Thyroid gland (tissue), 4 donors: ENCODE results near the gene CDC42EP5. TPM values are rescaled to one million over a fixed set of nuclear protein-coding genes. Genes with fewer than 3 reads are reported as not detected.

Source experiments
- DNase-seq, 2 donors: peaks; one replicate each; pipeline ENCODE4 v3.0.0-alpha.2; 2019
- H3K27ac ChIP-seq, 3 donors: fragments of 200-600 bp; sonication (generic); 1 replicate in 2 of 3; 2 replicates in 1 of 3; pipeline ENCODE4 v1.5.1; 2016 to 2019; ENCODE audit warnings: mild to moderate bottlenecking in 1 of 3, moderate library complexity in 1 of 3
- H3K27me3 ChIP-seq: fragments of 200-600 bp; sonication (generic); one replicate; pipeline ENCODE4 v1.5.1; 2019
- H3K36me3 ChIP-seq, 2 donors: fragments of 200-600 bp; sonication (generic); one replicate each; pipeline ENCODE4 v1.5.1; 2016 to 2019
- H3K4me1 ChIP-seq, 2 donors: fragments of 200-600 bp; sonication (generic); one replicate each; pipeline ENCODE4 v1.5.1; 2017 to 2019
- H3K4me3 ChIP-seq, 3 donors: fragments of 200-600 bp; sonication (generic); replicated peaks in 1 of 3; 1 replicate in 2 of 3; 2 replicates in 1 of 3; pipeline ENCODE4 v1.5.1; 2016; ENCODE audit warnings: mild to moderate bottlenecking in 1 of 3
- H3K9me3 ChIP-seq: fragments of 200-600 bp; sonication (generic); one replicate; pipeline ENCODE4 v1.5.1; 2017
- POLR2A ChIP-seq, 2 donors: fragments of 450-650 bp; IDR thresholded peaks; one replicate each; pipeline ENCODE4 v1.6.1; 2017; ENCODE audit warnings: antibody characterized with exemption in 2 of 2, mild to moderate bottlenecking in 2 of 2, moderate library complexity in 1 of 2
- WGBS, 2 donors: methylation state at CpG; one replicate each; pipeline ENCODE4 v1.1.5; 2017; 5-methylcytosine and 5-hydroxymethylcytosine counted together
- intact Hi-C: fragments of 100-400 bp; cut with DNase I; formaldehyde crosslinking; loops from one replicate; pipeline ENCODE4 v1.15.1; 2023
- total RNA-seq, 4 donors: library from RNA; depleted of rRNA; stranded (reverse); fragments of >200 nt; gene quantifications; one replicate each; pipeline ENCODE4 v1.2.3, GENCODE V29; 2016
- TF ChIP-seq, protein P1 (sequence below), 6 experiments: fragments of 200-600 bp in 3 of 6; fragments of 450-650 bp in 3 of 6; sonication (generic) in 3 of 6; IDR thresholded peaks; one replicate each; pipeline ENCODE4 v1.5.1; 2016 to 2019; ENCODE audit warnings: antibody characterized with exemption in 6 of 6, mild to moderate bottlenecking in 2 of 6, inconsistent platforms in 1 of 6, moderate library complexity in 1 of 6

Gene CDC42EP5
- total RNA-seq, 4 donors from 2014 or later, result 1.8 to 18.7 (median 12.1) TPM

DNA sequence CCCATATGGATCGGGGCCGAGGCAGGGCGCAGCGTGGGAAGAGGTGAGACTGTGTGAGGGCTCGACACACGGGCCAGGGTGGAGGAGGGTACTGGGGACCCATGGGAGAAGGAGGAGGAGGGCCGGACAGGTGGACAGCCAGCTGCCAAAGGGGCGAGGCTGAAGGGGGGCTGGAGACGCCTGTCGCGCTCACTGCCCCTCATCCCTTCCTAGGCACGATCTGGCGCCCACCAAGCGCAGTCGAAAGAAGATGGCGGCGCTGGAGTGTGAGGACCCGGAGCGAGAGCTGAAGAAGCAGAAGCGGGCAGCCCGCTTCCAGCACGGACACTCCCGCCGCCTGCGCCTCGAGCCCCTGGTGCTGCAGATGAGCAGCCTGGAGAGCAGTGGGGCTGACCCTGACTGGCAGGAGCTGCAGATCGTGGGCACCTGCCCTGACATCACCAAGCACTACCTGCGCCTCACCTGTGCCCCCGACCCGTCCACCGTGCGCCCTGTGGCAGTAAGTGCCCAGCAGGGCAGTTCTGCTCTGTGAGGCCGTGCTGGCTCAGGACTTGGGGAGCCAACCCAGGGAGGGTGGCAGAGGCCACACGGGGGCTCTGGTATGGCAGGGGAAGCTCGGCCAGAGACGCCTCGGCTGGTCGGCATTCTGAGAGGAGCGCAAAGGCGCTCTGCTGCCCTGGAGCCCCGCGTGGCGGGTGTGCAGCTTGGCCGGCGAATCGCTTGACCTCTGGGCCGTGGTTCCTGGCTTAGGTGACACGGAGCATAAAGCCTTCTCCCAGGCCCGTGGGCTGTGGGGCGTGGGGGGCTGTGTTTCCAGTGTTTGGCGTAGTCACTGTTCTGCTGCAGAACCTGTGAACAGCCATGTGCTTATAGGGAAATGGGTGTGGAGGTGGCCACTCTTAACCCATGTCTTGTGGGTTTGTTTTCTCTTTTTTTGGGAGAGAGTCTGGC is 16.4 kb downstream of the CDC42EP5 start:
- 94 to 95% methylated on average over 41 to 51 of the region's 51 CpGs for WGBS, 2 donors
- intact Hi-C loops, result no loop called here
- TF ChIP-seq POLR2A (IDR thresholded peaks at IDR 0.05), result no peak
- TF ChIP-seq, protein P1, sequence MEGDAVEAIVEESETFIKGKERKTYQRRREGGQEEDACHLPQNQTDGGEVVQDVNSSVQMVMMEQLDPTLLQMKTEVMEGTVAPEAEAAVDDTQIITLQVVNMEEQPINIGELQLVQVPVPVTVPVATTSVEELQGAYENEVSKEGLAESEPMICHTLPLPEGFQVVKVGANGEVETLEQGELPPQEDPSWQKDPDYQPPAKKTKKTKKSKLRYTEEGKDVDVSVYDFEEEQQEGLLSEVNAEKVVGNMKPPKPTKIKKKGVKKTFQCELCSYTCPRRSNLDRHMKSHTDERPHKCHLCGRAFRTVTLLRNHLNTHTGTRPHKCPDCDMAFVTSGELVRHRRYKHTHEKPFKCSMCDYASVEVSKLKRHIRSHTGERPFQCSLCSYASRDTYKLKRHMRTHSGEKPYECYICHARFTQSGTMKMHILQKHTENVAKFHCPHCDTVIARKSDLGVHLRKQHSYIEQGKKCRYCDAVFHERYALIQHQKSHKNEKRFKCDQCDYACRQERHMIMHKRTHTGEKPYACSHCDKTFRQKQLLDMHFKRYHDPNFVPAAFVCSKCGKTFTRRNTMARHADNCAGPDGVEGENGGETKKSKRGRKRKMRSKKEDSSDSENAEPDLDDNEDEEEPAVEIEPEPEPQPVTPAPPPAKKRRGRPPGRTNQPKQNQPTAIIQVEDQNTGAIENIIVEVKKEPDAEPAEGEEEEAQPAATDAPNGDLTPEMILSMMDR (IDR thresholded peaks at IDR 0.05), result no peak
- no peaks in the 10 kb centered on the region for H3K27me3 ChIP-seq
- H3K9me3 ChIP-seq, result no peaks in the 10 kb centered on the region
- no peak for DNase-seq
- peaks cover 96 to 99% of the 10 kb centered on the region in 2 donors for H3K36me3 ChIP-seq
- H3K4me3 ChIP-seq, result no peak overlapping the region
- H3K27ac ChIP-seq, result no peak overlapping the region
- H3K4me1 ChIP-seq, result peaks cover 7 to 10% of the 10 kb centered on the region in 2 donors

DNA sequence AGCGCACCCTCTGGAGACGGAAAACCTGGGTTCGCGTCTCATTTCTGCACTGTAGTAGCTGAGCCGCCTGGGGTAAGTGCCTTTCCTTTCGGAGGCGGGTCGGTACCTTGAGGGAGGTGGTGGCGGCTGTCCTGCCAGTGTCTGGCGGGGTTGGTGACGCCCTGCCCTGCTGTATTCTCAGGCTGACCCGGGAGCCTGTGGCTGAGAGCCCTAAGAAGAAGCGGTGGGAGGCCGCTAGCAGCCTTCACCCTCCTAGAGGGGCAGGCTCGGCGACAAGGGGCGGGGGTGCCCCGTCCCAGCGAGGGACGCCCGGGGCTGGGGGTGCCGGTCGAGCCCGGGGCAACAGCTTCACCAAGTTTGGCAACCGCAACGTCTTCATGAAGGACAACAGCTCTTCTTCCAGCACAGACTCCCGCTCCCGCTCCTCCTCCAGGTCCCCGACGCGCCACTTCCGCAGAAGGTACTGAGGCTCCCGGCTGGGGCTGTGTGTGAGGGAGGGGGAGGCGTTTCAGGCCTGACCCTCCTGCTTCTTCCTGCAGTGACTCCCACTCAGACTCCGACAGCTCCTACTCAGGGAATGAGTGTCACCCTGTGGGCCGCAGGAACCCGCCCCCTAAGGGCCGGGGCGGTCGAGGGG is 17.2 kb downstream of the CDC42EP5 start:
- Histone ChIP-seq H3K36me3 (peaks cover 92 to 95% of the 10 kb centered on the region in 2 donors), H3K4me3 (no peak overlapping the region), H3K4me1 (peaks cover 6 to 11% of the 10 kb centered on the region in 2 donors), H3K9me3 (no peaks in the 10 kb centered on the region), H3K27ac (no peak overlapping the region), H3K27me3 (no peaks in the 10 kb centered on the region)
- WGBS, 2 donors, result 94 to 96% methylated on average over 20 to 36 of the region's 40 CpGs
- no peak for DNase-seq
- TF ChIP-seq, protein P1 (IDR thresholded peaks at IDR 0.05), result no peak
- no peak for TF ChIP-seq POLR2A (IDR thresholded peaks at IDR 0.05)
- intact Hi-C loops, result no loop called here

DNA sequence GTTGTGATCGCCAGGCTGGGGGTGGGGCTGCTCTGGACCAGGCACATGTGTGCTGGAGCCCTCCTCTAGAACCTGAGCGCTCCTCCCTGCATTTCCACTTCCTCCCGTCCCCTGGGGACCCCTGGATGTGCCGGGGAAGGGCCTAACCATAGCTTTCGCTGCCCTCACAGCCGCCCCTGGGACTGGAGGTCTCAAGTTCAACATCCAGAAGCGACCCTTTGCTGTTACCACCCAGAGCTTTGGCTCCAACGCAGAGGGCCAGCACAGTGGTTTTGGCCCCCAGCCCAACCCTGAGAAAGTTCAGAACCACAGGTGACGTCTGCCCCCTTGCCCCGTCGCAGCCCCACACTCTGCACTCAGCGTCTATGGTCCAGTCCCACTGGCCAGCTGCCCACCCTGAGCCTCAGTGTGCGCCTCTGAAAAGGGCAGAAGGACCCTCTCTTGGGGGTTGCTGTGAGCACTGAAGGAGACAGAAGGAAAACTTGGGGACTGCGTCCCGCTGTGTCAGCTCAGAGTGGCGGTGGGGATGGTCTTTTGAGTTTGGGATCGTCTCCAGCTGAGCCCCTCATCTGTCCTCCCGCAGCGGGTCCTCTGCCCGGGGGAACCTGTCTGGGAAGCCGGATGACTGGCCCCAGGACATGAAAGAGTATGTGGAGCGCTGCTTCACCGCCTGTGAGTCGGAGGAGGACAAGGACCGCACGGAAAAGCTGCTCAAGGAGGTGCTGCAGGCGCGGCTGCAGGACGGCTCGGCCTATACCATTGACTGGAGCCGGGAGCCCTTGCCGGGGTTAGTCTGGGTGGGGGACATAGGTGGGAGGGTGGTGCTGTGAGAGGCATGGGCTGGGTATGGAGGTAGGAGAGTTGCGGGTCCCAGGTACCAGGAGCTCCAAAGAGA is 18.1 kb downstream of the CDC42EP5 start:
- peaks cover 83 to 87% of the 10 kb centered on the region in 2 donors for H3K36me3 ChIP-seq
- peaks cover 12 to 17% of the 10 kb centered on the region in 2 donors for H3K4me1 ChIP-seq
- 91 to 94% methylated on average over 24 to 32 of the region's 33 CpGs for WGBS, 2 donors

DNA sequence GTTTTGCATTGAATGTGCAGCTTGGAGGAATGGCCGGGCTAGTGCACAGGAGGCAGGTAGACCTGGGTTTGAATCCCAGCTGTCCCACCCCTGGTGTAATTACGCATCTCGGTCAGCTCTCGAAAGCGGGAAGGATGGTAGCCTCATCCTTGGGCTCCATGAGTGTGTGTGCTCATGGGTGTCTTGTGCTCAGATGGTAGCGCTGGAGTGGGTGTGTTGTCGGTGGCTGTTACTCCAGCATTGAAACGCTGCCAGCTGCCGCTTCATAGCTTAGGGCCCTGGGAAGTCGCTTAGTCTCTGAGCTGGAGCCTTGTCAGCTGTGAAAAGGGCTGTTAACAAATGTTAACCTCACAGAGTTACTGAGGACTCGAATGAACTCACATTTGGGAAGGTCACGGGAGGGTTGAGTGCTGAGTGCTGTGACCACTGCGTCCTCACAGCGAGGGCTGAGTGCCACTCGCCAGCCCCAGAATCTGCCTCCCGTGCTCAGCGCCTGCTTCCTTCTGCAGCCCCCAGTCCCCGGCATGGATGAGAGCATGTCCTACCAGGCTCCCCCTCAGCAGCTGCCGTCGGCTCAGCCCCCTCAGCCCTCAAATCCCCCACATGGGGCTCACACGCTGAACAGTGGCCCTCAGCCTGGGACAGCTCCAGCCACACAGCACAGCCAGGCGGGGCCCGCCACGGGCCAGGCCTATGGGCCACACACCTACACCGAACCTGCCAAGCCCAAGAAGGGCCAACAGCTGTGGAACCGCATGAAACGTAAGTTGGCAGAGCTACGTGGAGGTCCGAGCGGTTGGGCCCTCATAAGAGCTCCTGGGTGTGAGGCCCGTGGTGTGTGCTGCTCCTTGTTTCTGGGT is 18.9 kb downstream of the CDC42EP5 start:
- no peak for DNase-seq
- intact Hi-C loops, result no loop called here
- H3K4me3 ChIP-seq, result no peak overlapping the region
- no peaks in the 10 kb centered on the region for H3K27me3 ChIP-seq
- no peaks in the 10 kb centered on the region for H3K9me3 ChIP-seq
- TF ChIP-seq, protein P1 (IDR thresholded peaks at IDR 0.05), result no peak
- no peak for TF ChIP-seq POLR2A (IDR thresholded peaks at IDR 0.05)
- H3K36me3 ChIP-seq, result peaks cover 74 to 79% of the 10 kb centered on the region in 2 donors
- peaks cover 15 to 18% of the 10 kb centered on the region in 2 donors for H3K4me1 ChIP-seq
- H3K27ac ChIP-seq, result no peak overlapping the region
- WGBS, 2 donors, result 91 to 94% methylated on average over 17 to 28 of the region's 31 CpGs

More for the DNA sequence above, 18.1 kb downstream of the CDC42EP5 start:
- Histone ChIP-seq H3K27ac (no peak overlapping the region), H3K9me3 (no peaks in the 10 kb centered on the region), H3K27me3 (no peaks in the 10 kb centered on the region), H3K4me3 (no peak overlapping the region)
- TF ChIP-seq POLR2A (IDR thresholded peaks at IDR 0.05), result no peak
- TF ChIP-seq, protein P1 (IDR thresholded peaks at IDR 0.05), result no peak
- DNase-seq, result no peak
- intact Hi-C loops, result no loop called here
